HG02763 (cell line): ENCODE data around the gene ZNF543.

ENCODE experiments used
- ATAC-seq: cut with Tn5 transposase; IDR thresholded peaks from one replicate; pipeline ENCODE4 v1.9.1; 2021; ENCODE audit warnings: mild to moderate bottlenecking, moderate library complexity; ENCODE audit not compliant: unreplicated experiment

The ZNF543 gene

DNA sequence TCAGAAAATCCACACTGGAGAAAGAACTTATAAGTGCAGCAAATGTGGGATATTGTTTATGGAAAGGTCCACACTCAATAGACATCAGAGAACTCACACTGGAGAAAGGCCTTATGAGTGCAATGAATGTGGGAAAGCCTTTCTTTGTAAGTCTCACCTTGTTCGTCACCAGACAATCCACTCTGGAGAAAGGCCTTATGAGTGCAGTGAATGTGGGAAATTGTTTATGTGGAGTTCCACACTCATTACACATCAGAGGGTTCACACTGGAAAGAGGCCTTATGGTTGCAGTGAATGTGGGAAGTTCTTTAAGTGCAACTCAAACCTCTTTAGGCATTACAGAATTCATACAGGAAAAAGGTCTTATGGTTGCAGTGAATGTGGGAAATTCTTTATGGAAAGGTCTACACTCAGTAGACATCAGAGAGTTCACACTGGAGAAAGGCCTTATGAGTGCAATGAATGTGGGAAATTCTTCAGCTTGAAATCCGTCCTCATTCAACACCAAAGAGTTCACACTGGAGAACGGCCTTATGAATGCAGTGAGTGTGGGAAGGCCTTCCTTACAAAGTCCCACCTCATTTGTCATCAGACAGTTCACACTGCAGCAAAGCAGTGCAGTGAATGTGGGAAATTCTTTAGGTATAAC is 57.4 kb downstream of the ZNF543 start:
- ATAC-seq = no peak
